HG03135 (cell line): ENCODE measurements around the gene RXFP3.
A peak's percentile ranks its signal among the peaks of the same experiment; 100 is the strongest.
"Not testable (repeated sequence)": the region's sequence is repeated elsewhere in the genome, so short reads cannot be mapped to it uniquely, and the experiment has no call there.

ENCODE experiments used
- ATAC-seq: cut with Tn5 transposase; IDR thresholded peaks from one replicate; pipeline ENCODE4 v1.9.1; 2021; ENCODE audit warnings: mild to moderate bottlenecking, moderate library complexity; ENCODE audit not compliant: unreplicated experiment

The RXFP3 gene

GRCh38 chr5:33934176-33934575 lies 2.0 kb upstream of the RXFP3 start:
- ATAC-seq: peak; percentile 22

- no peak for ATAC-seq
Measured at GRCh38 chr5:33936004-33936380, 194 bp upstream of the RXFP3 start.

GRCh38 chr5:33937017-33937706 lies 976 bp downstream of the RXFP3 start:
- ATAC-seq: no peak

- no peak for ATAC-seq
Measured at GRCh38 chr5:33937707-33938506, 1.7 kb downstream of the RXFP3 start.

- ATAC-seq: no peak
Measured at GRCh38 chr5:33938507-33938796, 2.3 kb downstream of the RXFP3 start.

- ATAC-seq: no peak
Measured at GRCh38 chr5:33938881-33939280, 2.7 kb downstream of the RXFP3 start.

- ATAC-seq: no peak
Measured at GRCh38 chr5:33939556-33940262, 3.5 kb downstream of the RXFP3 start.

- ATAC-seq: no peak
Measured at GRCh38 chr5:33941090-33941489, 4.9 kb downstream of the RXFP3 start.

- no peak for ATAC-seq
Measured at GRCh38 chr5:33944543-33945132, 8.5 kb downstream of the RXFP3 start.

- not testable (repeated sequence) for ATAC-seq
Measured at GRCh38 chr5:33952175-33952574, 16.0 kb downstream of the RXFP3 start.

- ATAC-seq: no peak
Measured at GRCh38 chr5:33957577-33958150, 21.5 kb downstream of the RXFP3 start.

GRCh38 chr5:33958176-33958575 lies 22.0 kb downstream of the RXFP3 start:
- ATAC-seq: no peak

- no peak for ATAC-seq
Measured at GRCh38 chr5:33964132-33964700, 28.0 kb downstream of the RXFP3 start.

- no peak for ATAC-seq
Measured at GRCh38 chr5:33966805-33967204, 30.6 kb downstream of the RXFP3 start.

- ATAC-seq: no peak
Measured at GRCh38 chr5:33968211-33969005, 32.2 kb downstream of the RXFP3 start.

GRCh38 chr5:33969572-33970452 lies 33.6 kb downstream of the RXFP3 start:
- ATAC-seq: no peak

- no peak for ATAC-seq
Measured at GRCh38 chr5:33973271-33973670, 37.1 kb downstream of the RXFP3 start.

- ATAC-seq: no peak
Measured at GRCh38 chr5:33975852-33976251, 39.7 kb downstream of the RXFP3 start.

- ATAC-seq: no peak
Measured at GRCh38 chr5:33976307-33976706, 40.1 kb downstream of the RXFP3 start.
